Pancreas (tissue), 10 donors: ENCODE data around the gene AHNAK. TPM values are rescaled to one million over a fixed set of nuclear protein-coding genes. Genes with fewer than 3 reads are reported as not detected.

Experiments
- ATAC-seq, 4 donors: fragments of 200-7000 bp; cut with Tn5 transposase; one replicate each; pipeline versions ENCODE4 v1.8.0 to v1.9.1; 2020; ENCODE audit warnings: mild to moderate bottlenecking in 4 of 4, moderate library complexity in 4 of 4
- DNase-seq, 6 donors: peaks; one replicate each; pipeline ENCODE4 v3.0.0-alpha.2; 2020
- FAIRE-seq: peaks from 2 replicates; lab custom pipeline; 2012; peaks lifted over from hg19 to GRCh38; lab: Jason Lieb, UNC
- H3K27ac ChIP-seq, 4 donors: fragments of 200-600 bp; sonication (generic); 1 replicate in 3 of 4; 2 replicates in 1 of 4; pipeline versions ENCODE4 v1.5.0 to v1.8.0; 2020
- H3K27me3 ChIP-seq, 4 donors: fragments of 200-600 bp; one replicate each; pipeline ENCODE4 v1.8.0; 2021
- H3K36me3 ChIP-seq, 3 donors: fragments of 200-600 bp; sonication (generic) in 1 of 3; one replicate each; pipeline versions ENCODE4 v1.5.0 to v1.8.0; 2020 to 2021
- H3K4me1 ChIP-seq, 3 donors: fragments of 200-600 bp; one replicate each; pipeline ENCODE4 v1.8.0; 2021
- H3K4me3 ChIP-seq, 4 donors: fragments of 200-600 bp; sonication (generic) in 2 of 4; one replicate each; pipeline versions ENCODE4 v1.5.0 to v1.8.0; 2020 to 2021
- H3K9me3 ChIP-seq, 4 donors: fragments of 200-600 bp; one replicate each; pipeline ENCODE4 v1.8.0; 2021
- WGBS, 2 donors: extraction: QIAGEN DNeasy Blood & Tissue Kit; methylation state at CpG; one replicate each; pipeline ENCODE4 v1.1.7; 2013; 5-methylcytosine and 5-hydroxymethylcytosine counted together
- intact Hi-C, 3 donors: fragments of 100-400 bp; cut with DNase I; formaldehyde crosslinking; loops; one replicate each; pipeline versions ENCODE4 v1.11.1 to v1.14.2; 2022
- polyA plus RNA-seq, 2 donors: library from polyadenylated mRNA; stranded (reverse); fragments of 200-250 nt; gene quantifications; one replicate each; pipeline ENCODE4 v1.2.3, GENCODE V29; 2013
- total RNA-seq, 6 donors: library from RNA; stranded (reverse); fragmentation: NEBNext Ultra II Directional in 4 of 6; extraction: Animal tissue kit (Norgen Biotek cat#: 25700) in 4 of 6; gene quantifications; one replicate each; pipeline versions ENCODE4 v1.2.1 to v1.2.4, GENCODE V29; 2021 to 2023
- TF ChIP-seq, protein P1 (sequence below), 4 donors: fragments of 200-600 bp; sonication (generic) in 3 of 4; IDR thresholded peaks; one replicate each; pipeline versions ENCODE4 v1.5.0 to v1.8.0; 2021; ENCODE audit warnings: antibody characterized with exemption in 4 of 4
- donor health status: healthy with polysubstance abuse.
- donor health status: DM: no; HTN: no; CAD: no; lungs with moderate emphysema.
- donor health status: DM: no; HTN: no; CAD: no.
- donor health status: control.
- donor health status: control.
- donor health status: Bipolar disorder and iron deficiency.
- donor health status: DM: yes; HTN: yes; CAD: no.
- donor health status: DM: no; HTN: no; CAD: no.
- donor health status: DM: no; HTN: no; CAD: no.
- donor health status: DM: yes; HTN: yes; CAD: no.

Gene AHNAK
- total and polyA plus RNA-seq, 8 donors, result 18.7 to 163 (median 66.8) TPM

DNA sequence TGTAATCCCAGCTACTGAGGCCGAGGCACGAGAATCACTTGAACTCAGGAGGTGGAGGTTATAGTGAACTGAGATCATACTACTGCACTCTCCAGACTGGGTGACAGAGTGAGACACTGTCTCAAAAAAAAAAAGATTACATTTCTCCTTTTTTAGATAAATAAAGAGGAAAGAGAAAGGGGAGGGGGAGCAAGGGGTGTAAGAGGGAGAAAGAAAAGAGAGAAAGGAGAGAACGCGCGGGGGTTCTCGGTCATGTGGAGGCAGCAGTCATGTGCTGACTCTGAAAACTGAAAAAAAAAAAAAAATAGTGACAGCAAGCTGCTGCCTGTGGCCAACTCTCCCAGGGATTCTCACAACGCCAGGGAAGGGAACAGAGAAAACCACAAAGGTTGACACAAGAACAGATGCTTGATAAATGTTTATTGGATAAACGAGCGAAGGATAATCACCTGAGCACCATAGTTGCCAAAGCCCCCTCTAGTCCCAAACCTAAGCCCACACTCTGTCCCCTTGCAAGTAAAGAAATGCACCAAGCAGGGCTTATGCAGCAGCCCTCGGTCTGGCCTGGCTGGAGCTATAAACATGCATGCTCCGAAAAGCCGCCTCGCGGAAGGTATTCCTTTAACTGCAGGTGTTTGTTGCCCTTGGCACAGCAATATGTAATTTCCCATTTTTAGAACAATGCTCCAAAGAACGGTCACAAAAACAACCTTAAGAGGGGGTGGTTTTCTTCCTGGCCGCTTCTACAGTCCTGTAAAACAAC lies 113.3 kb downstream of the AHNAK start:
- 50 to 54% methylated on average over 16 of the region's 16 CpGs for WGBS, 2 donors
- no peak overlapping the region for H3K4me3 ChIP-seq
- ATAC-seq (peak in 3 of 4 donors; percentile 35 to 64 (median 56)), FAIRE-seq (no peak), DNase-seq (no peak)
- peak overlapping the region in 1 of 4 donors; percentile 2 for H3K27ac ChIP-seq
- H3K27me3 ChIP-seq, result no peaks in the 10 kb centered on the region
- no peaks in the 10 kb centered on the region for H3K36me3 ChIP-seq
- TF ChIP-seq, protein P1, sequence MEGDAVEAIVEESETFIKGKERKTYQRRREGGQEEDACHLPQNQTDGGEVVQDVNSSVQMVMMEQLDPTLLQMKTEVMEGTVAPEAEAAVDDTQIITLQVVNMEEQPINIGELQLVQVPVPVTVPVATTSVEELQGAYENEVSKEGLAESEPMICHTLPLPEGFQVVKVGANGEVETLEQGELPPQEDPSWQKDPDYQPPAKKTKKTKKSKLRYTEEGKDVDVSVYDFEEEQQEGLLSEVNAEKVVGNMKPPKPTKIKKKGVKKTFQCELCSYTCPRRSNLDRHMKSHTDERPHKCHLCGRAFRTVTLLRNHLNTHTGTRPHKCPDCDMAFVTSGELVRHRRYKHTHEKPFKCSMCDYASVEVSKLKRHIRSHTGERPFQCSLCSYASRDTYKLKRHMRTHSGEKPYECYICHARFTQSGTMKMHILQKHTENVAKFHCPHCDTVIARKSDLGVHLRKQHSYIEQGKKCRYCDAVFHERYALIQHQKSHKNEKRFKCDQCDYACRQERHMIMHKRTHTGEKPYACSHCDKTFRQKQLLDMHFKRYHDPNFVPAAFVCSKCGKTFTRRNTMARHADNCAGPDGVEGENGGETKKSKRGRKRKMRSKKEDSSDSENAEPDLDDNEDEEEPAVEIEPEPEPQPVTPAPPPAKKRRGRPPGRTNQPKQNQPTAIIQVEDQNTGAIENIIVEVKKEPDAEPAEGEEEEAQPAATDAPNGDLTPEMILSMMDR (IDR thresholded peaks at IDR 0.05), result no peak
- H3K4me1 ChIP-seq, result peaks cover 0 to 27% (median 0%) of the 10 kb centered on the region in 3 donors
- intact Hi-C loops, result no loop called here
- H3K9me3 ChIP-seq, result no peaks in the 10 kb centered on the region

DNA sequence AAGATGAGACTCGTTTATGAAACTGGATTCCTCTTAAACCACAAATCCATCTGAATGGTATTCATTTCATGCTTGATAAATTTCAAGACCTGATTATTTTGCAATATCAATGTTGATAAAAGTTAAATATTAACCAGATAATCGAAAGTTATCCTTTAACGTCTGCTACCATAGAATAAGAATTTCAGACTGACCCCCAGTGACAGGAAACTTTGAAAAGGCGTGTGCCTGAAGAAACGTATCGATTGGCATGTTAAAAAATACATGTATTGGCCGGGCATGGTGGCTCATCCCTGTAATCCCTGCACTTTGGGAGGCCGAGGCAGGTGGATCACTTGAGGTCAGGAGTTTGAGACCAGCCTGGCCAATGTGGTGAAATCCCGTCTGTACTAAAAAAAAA lies 113.9 kb downstream of the AHNAK start:
- 16 to 17% methylated on average over 9 of the region's 9 CpGs for WGBS, 2 donors
- peak in 3 of 4 donors; percentile 41 to 59 (median 50) for ATAC-seq
- Histone ChIP-seq H3K4me1 (peaks cover 0 to 27% (median 0%) of the 10 kb centered on the region in 3 donors), H3K9me3 (no peaks in the 10 kb centered on the region), H3K27ac (peak overlapping the region in 1 of 4 donors; percentile 2), H3K36me3 (no peaks in the 10 kb centered on the region), H3K27me3 (no peaks in the 10 kb centered on the region), H3K4me3 (no peak overlapping the region)
- DNase-seq, result peak in 1 of 6 donors; percentile 31
- intact Hi-C loops, result no loop called here
- TF ChIP-seq, protein P1 (IDR thresholded peaks at IDR 0.05), result no peak
- no peak for FAIRE-seq

DNA sequence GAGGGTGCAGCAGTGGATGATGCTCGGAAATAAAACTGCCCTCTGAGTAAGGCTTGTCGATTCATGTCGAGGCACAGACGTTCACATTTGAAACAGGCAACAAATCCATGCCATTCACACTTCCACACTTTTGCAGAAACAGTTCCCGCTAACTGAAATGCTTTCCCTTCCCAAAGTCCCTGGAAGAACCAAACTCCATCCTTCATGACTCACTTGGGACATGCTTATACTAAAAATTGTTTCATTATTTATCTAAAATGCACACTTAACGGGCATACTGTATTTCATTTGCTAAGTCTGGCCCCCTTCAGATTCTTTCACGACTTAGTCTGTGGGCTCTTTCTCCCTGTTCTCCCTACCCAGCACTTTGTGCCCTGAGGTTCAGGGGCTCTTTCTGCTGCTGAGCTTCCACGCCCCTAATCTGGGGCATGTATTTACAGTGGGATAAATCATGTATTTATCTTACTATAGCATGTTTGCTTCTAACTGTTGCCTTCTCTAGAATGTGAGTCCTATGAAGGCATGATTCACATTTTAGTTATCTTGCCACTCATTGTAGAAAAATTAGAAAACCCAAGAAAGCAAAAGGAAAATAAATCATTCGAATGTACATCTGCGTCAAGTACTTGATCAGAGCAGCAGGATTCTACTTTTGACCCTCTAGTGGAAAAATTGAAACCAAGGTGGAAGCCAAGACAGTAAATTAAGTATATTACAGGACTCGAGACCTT lies 115.3 kb downstream of the AHNAK start:
- ATAC-seq, result no peak
- Histone ChIP-seq H3K36me3 (no peaks in the 10 kb centered on the region), H3K27ac (no peak overlapping the region), H3K9me3 (no peaks in the 10 kb centered on the region), H3K27me3 (no peaks in the 10 kb centered on the region), H3K4me1 (peaks cover 0 to 27% (median 0%) of the 10 kb centered on the region in 3 donors), H3K4me3 (no peak overlapping the region)
- TF ChIP-seq, protein P1 (IDR thresholded peaks at IDR 0.05), result no peak
- FAIRE-seq, result no peak
- no peak for DNase-seq
- WGBS, 2 donors, result 73 to 79% methylated on average over 11 of the region's 11 CpGs
- intact Hi-C loops, result no loop called here

DNA sequence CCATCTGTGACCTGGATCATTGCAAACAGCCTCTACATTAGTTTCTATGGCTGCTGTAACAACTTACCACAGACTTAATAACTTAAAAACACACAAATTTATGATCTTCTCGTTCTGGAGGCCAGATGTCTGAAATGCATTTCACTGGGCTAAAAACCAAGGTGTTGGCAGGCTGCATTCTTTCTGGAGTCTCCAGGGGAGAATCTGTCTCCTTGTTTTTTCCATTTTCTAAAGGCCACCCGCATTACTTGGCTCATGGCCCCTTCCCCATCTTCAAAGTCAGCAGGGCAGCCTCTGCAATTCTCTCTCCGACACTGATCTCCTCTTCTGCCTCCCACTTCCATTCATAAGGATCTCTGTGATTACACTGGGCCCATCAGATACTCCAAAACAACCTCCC lies 116.2 kb downstream of the AHNAK start:
- intact Hi-C loops, result no loop called here
- no peak for FAIRE-seq
- Histone ChIP-seq H3K4me1 (peaks cover 0 to 27% (median 0%) of the 10 kb centered on the region in 3 donors), H3K9me3 (no peaks in the 10 kb centered on the region), H3K27me3 (no peaks in the 10 kb centered on the region), H3K4me3 (no peak overlapping the region), H3K27ac (no peak overlapping the region), H3K36me3 (no peaks in the 10 kb centered on the region)
- 70 to 85% methylated on average over 3 of the region's 3 CpGs for WGBS, 2 donors
- TF ChIP-seq, protein P1 (IDR thresholded peaks at IDR 0.05), result no peak
- no peak for ATAC-seq
- no peak for DNase-seq
